Hepatocyte (in vitro differentiated cells): ENCODE measurements around the gene PCNA.

ENCODE experiments used
- EZH2 ChIP-seq: fragments of 200-600 bp; sonication (generic); IDR thresholded peaks from 2 replicates; pipeline ENCODE4 v1.6.1; 2016; ENCODE audit warnings: antibody characterized with exemption, mild to moderate bottlenecking, borderline replicate concordance
- EZH2phosphoT487 ChIP-seq: fragments of 200-600 bp; sonication (generic); IDR thresholded peaks from one replicate; pipeline ENCODE4 v1.6.1; 2018; ENCODE audit warnings: antibody characterized with exemption, mild to moderate bottlenecking, low read depth, moderate library complexity; ENCODE audit not compliant: unreplicated experiment, severe bottlenecking
- TF ChIP-seq, protein P1 (sequence below): fragments of 200-600 bp; sonication (generic); IDR thresholded peaks from 2 replicates; pipeline ENCODE4 v1.5.1; 2016; ENCODE audit warnings: antibody characterized with exemption, mild to moderate bottlenecking; ENCODE audit not compliant: poor library complexity

DNA sequence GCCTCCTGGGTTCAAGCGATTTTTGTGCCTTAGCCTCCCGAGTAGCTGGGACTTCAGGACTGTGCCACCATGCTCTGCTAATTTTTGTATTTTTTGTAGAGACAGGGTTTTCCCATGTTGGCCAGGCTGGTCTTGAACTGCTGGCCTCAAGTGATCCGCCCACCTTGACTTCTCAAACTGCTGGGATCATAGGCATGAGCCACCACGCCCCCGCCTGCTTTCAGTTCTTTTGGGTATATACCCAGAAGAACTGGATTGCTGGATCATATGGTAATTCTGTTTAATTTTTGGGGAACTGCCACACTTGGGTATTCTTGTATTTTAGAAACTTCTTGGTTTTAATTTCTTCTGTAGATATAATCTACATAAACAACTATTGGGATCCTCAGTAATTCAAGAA, 24.1 kb upstream of the PCNA start:
- TF ChIP-seq EZH2 (no peak), EZH2phosphoT487 (no peak)
- TF ChIP-seq, protein P1, sequence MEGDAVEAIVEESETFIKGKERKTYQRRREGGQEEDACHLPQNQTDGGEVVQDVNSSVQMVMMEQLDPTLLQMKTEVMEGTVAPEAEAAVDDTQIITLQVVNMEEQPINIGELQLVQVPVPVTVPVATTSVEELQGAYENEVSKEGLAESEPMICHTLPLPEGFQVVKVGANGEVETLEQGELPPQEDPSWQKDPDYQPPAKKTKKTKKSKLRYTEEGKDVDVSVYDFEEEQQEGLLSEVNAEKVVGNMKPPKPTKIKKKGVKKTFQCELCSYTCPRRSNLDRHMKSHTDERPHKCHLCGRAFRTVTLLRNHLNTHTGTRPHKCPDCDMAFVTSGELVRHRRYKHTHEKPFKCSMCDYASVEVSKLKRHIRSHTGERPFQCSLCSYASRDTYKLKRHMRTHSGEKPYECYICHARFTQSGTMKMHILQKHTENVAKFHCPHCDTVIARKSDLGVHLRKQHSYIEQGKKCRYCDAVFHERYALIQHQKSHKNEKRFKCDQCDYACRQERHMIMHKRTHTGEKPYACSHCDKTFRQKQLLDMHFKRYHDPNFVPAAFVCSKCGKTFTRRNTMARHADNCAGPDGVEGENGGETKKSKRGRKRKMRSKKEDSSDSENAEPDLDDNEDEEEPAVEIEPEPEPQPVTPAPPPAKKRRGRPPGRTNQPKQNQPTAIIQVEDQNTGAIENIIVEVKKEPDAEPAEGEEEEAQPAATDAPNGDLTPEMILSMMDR: no peak
